ENCODE measurements around the gene MRPL34. TPM values are rescaled to one million over a fixed set of nuclear protein-coding genes. Genes with fewer than 3 reads are reported as not detected.

Gene MRPL34
- total and polyA plus RNA-seq, 9 of the 15 experiments (the other 6 are each of a cell fraction or from before 2014, with no cell fraction given), result 11.5 to 256 (median 72.5) TPM

DNA sequence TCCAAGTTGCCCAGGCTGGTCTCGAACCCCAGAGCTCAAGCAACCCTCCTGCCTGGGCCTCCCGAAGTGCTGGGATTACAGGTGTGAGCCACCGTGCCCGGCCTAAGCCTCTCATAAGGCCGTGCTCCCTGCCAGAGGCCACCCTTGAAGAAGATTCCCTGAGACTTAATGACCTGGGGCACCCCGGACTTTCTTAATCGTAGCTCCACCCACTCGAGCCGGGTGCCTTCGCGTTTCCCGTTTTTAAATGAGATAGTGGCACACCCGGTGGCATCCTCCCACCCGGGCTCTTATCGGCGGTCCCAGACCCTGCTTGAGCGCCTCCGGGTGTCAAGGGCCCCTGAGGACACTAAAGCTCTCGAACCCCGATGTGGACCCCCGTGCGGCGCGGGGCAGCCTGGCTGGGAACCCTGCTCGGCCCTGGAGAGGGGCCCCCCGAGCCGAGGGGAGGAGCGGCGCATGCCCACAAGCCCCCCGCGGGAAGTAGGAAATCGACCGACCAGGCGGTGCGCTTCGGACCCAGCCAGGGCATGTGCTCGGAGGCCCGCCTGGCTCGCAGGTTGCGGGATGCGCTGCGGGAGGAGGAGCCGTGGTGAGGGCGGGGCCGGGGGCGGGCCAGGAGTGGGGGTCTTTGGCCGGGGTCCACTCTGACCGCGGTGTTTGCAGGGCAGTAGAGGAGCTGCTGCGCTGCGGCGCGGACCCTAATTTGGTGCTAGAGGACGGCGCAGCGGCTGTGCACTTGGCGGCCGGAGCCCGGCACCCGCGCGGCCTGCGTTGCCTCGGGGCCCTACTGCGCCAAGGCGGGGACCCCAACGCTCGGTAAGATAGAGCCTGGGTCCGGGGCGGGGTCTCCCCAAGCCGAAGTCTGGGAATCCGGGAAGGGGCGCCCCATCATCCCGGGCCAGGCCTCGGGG, 24.0 kb upstream of the MRPL34 start, which contains the start of gene ANKLE1 (continued):
- TF ChIP-seq, protein P1, sequence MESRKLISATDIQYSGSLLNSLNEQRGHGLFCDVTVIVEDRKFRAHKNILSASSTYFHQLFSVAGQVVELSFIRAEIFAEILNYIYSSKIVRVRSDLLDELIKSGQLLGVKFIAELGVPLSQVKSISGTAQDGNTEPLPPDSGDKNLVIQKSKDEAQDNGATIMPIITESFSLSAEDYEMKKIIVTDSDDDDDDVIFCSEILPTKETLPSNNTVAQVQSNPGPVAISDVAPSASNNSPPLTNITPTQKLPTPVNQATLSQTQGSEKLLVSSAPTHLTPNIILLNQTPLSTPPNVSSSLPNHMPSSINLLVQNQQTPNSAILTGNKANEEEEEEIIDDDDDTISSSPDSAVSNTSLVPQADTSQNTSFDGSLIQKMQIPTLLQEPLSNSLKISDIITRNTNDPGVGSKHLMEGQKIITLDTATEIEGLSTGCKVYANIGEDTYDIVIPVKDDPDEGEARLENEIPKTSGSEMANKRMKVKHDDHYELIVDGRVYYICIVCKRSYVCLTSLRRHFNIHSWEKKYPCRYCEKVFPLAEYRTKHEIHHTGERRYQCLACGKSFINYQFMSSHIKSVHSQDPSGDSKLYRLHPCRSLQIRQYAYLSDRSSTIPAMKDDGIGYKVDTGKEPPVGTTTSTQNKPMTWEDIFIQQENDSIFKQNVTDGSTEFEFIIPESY (CRISPR knock-in tag; IDR thresholded peaks at IDR 0.05), result peak; percentile 94
- no peak for TF ChIP-seq EWSR1 (IDR thresholded peaks at IDR 0.05; ENCODE audit: borderline replicate concordance, low read depth, partially characterized antibody)
- TF ChIP-seq LCOR (CRISPR knock-in tag; IDR thresholded peaks at IDR 0.05), result 0 out of 2 replicates have a peak, but pooled peaks have one; percentile 29
- TF ChIP-seq HNRNPH1 (optimal IDR thresholded peaks at IDR 0.05; ENCODE audit: low read depth, low read length), result no peak
- peak; percentile 44; the same call in 1 of the 2 replicates for TF ChIP-seq DPF2 (IDR thresholded peaks at IDR 0.05)
- TF ChIP-seq CXXC5 (CRISPR knock-in tag; IDR thresholded peaks at IDR 0.05), result peak; percentile 49; the same call in 1 of the 2 replicates
- TF ChIP-seq SNRNP70 (optimal IDR thresholded peaks at IDR 0.05; ENCODE audit: low read depth, low read length), result no peak
- TF ChIP-seq HOXB6 (CRISPR knock-in tag; IDR thresholded peaks at IDR 0.05; ENCODE audit: borderline replicate concordance), result no peak
- TF ChIP-seq SREBF2 (CRISPR knock-in tag; IDR thresholded peaks at IDR 0.05), result no peak
- TF ChIP-seq ARID1B (IDR thresholded peaks at IDR 0.05), result peak; percentile 51; the same call in 1 of the 2 replicates
- no peak for TF ChIP-seq FOXA1 (IDR thresholded peaks at IDR 0.05; ENCODE audit: borderline replicate concordance)
- TF ChIP-seq ZNF274 (IDR thresholded peaks at IDR 0.05; ENCODE audit: borderline replicate concordance, low read depth, low read length), result no peak
- no peak for TF ChIP-seq TEAD1 (CRISPR knock-in tag; IDR thresholded peaks at IDR 0.05)
- TF ChIP-seq, protein P2, sequence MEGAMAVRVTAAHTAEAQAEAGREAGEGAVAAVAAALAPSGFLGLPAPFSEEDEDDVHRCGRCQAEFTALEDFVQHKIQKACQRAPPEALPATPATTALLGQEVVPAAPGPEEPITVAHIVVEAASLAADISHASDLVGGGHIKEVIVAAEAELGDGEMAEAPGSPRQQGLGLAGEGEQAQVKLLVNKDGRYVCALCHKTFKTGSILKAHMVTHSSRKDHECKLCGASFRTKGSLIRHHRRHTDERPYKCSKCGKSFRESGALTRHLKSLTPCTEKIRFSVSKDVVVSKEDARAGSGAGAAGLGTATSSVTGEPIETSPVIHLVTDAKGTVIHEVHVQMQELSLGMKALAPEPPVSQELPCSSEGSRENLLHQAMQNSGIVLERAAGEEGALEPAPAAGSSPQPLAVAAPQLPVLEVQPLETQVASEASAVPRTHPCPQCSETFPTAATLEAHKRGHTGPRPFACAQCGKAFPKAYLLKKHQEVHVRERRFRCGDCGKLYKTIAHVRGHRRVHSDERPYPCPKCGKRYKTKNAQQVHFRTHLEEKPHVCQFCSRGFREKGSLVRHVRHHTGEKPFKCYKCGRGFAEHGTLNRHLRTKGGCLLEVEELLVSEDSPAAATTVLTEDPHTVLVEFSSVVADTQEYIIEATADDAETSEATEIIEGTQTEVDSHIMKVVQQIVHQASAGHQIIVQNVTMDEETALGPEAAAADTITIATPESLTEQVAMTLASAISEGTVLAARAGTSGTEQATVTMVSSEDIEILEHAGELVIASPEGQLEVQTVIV (CRISPR knock-in tag; IDR thresholded peaks at IDR 0.05; ENCODE audit: borderline replicate concordance), result no peak
- TF ChIP-seq, protein P3, sequence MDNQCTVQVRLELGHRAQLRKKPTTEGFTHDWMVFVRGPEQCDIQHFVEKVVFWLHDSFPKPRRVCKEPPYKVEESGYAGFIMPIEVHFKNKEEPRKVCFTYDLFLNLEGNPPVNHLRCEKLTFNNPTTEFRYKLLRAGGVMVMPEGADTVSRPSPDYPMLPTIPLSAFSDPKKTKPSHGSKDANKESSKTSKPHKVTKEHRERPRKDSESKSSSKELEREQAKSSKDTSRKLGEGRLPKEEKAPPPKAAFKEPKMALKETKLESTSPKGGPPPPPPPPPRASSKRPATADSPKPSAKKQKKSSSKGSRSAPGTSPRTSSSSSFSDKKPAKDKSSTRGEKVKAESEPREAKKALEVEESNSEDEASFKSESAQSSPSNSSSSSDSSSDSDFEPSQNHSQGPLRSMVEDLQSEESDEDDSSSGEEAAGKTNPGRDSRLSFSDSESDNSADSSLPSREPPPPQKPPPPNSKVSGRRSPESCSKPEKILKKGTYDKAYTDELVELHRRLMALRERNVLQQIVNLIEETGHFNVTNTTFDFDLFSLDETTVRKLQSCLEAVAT (IDR thresholded peaks at IDR 0.05), result no peak
- no peak for TF ChIP-seq RNF2 (IDR thresholded peaks at IDR 0.05)
- TF ChIP-seq ARHGAP35 (IDR thresholded peaks at IDR 0.05; ENCODE audit: partially characterized antibody), result no peak
- TF ChIP-seq, protein P4, sequence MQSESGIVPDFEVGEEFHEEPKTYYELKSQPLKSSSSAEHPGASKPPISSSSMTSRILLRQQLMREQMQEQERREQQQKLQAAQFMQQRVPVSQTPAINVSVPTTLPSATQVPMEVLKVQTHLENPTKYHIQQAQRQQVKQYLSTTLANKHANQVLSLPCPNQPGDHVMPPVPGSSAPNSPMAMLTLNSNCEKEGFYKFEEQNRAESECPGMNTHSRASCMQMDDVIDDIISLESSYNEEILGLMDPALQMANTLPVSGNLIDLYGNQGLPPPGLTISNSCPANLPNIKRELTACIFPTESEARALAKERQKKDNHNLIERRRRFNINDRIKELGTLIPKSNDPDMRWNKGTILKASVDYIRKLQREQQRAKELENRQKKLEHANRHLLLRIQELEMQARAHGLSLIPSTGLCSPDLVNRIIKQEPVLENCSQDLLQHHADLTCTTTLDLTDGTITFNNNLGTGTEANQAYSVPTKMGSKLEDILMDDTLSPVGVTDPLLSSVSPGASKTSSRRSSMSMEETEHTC (IDR thresholded peaks at IDR 0.05), result no peak
- no peak for TF ChIP-seq MYBL2 (IDR thresholded peaks at IDR 0.05; ENCODE audit: low read depth)
- no peak for TF ChIP-seq MYBL2 (CRISPR knock-in tag; IDR thresholded peaks at IDR 0.05; ENCODE audit: borderline replicate concordance)
- TF ChIP-seq ZNF586 (CRISPR knock-in tag; conservative IDR thresholded peaks at IDR 0.05), result no peak
- TF ChIP-seq KHSRP (IDR thresholded peaks at IDR 0.05), result no peak

All from K562 (cell line).